B cell (primary cell): ENCODE measurements around the gene PRR14L. TPM values are rescaled to one million over a fixed set of nuclear protein-coding genes. Genes with fewer than 3 reads are reported as not detected.

ENCODE experiments used
- ATAC-seq: fragments of 200-7000 bp; cut with Tn5 transposase; one replicate; pipeline ENCODE4 v1.10.0; 2021; ENCODE audit warnings: low read depth, mild to moderate bottlenecking, moderate number of reproducible peaks, moderate library complexity
- CTCF ChIA-PET: fragments of 350-600 bp; sonication (Branson Sonifier 250); formaldehyde crosslinking; loops from one replicate; lab custom pipeline; 2021; ENCODE audit warnings: antibody characterized with exemption, inconsistent platforms; lab: Charles Lee
- POLR2A ChIA-PET: fragments of 350-600 bp; sonication (Branson Sonifier 250); formaldehyde crosslinking; loops from one replicate; lab custom pipeline; 2021; ENCODE audit warnings: antibody characterized with exemption; lab: Charles Lee
- DNase-seq: peaks from one replicate; pipeline ENCODE4 v3.0.0; 2013
- H2AFZ ChIP-seq: 2 replicates; pipeline ENCODE4 v1.6.1; 2012; ENCODE audit warnings: mild to moderate bottlenecking, low read depth, low read length; ENCODE audit not compliant: insufficient read depth, poor library complexity, severe bottlenecking
- H3K27ac ChIP-seq, 2 donors: 1 replicate in 1 of 2; 2 replicates in 1 of 2; pipeline ENCODE4 v1.5.1; 2012 to 2013; ENCODE audit warnings: low read length in 2 of 2, mild to moderate bottlenecking in 2 of 2, moderate library complexity in 1 of 2
- H3K27me3 ChIP-seq, 4 experiments: fragments of 200-600 bp in 1 of 4; sonication (generic) in 1 of 4; replicated peaks in 1 of 4; 1 replicate in 2 of 4; 2 replicates in 2 of 4; pipeline versions ENCODE4 v1.6.1 to v1.7.0; 2013 to 2016; ENCODE audit warnings: low read length in 3 of 4, mild to moderate bottlenecking in 2 of 4, mixed read lengths in 1 of 4, moderate library complexity in 1 of 4; ENCODE audit not compliant: insufficient read depth in 4 of 4, control insufficient read depth in 3 of 4; ENCODE audit errors: control extremely low read depth in 1 of 4
- H3K36me3 ChIP-seq, 2 experiments: replicated peaks in 1 of 2; 1 replicate in 1 of 2; 2 replicates in 1 of 2; pipeline versions ENCODE4 v1.6.1 to v1.7.1; 2013; ENCODE audit warnings: low read length in 1 of 2; ENCODE audit not compliant: insufficient read depth in 2 of 2, control insufficient read depth in 1 of 2; ENCODE audit errors: control extremely low read depth in 1 of 2, extremely low read depth in 1 of 2
- H3K4me1 ChIP-seq, 2 donors: fragments of 200-600 bp in 1 of 2; sonication (generic) in 1 of 2; 1 replicate in 1 of 2; 2 replicates in 1 of 2; pipeline versions ENCODE4 v1.5.1 to v1.6.1; 2013 to 2017; ENCODE audit warnings: low read length in 2 of 2; ENCODE audit not compliant: control insufficient read depth in 2 of 2, insufficient read depth in 2 of 2
- H3K4me2 ChIP-seq: replicated peaks from 2 replicates; pipeline ENCODE3; 2012; ENCODE audit warnings: mild to moderate bottlenecking, low read depth, low read length; ENCODE audit not compliant: poor library complexity, severe bottlenecking
- H3K4me3 ChIP-seq, 5 experiments: fragments of 200-600 bp in 1 of 5; sonication (generic) in 1 of 5; 1 replicate in 3 of 5; 2 replicates in 2 of 5; pipeline versions ENCODE4 v1.5.1 to v1.7.0; 2011 to 2016; ENCODE audit warnings: low read length in 4 of 5, mild to moderate bottlenecking in 4 of 5, low read depth in 2 of 5, control low read depth in 1 of 5, moderate library complexity in 1 of 5; ENCODE audit not compliant: insufficient read depth in 1 of 5; ENCODE audit errors: control extremely low read depth in 1 of 5, extremely low read depth in 1 of 5
- H3K79me2 ChIP-seq: fragments of 200-600 bp; sonication (generic); one replicate; pipeline ENCODE4 v1.6.0; 2016; ENCODE audit warnings: low read length; ENCODE audit not compliant: control insufficient read depth, insufficient read depth
- H3K9ac ChIP-seq: fragments of 200-600 bp; sonication (generic); 2 replicates; pipeline ENCODE4 v1.6.1; 2017; ENCODE audit warnings: mild to moderate bottlenecking, low read length, moderate library complexity
- H3K9me3 ChIP-seq, 3 donors: one replicate each; pipeline versions ENCODE4 v1.6.1 to v1.7.1; 2013; ENCODE audit warnings: low read length in 2 of 3; ENCODE audit not compliant: control insufficient read depth in 2 of 3, insufficient read depth in 1 of 3; ENCODE audit errors: control extremely low read depth in 1 of 3
- H4K20me1 ChIP-seq: 2 replicates; pipeline ENCODE4 v1.6.0; 2012; ENCODE audit warnings: mild to moderate bottlenecking, low read length; ENCODE audit not compliant: insufficient read depth, control insufficient read depth, poor library complexity, severe bottlenecking
- H3K27ac Mint-ChIP-seq: one replicate; pipeline ENCODE4 v1.8.0; 2021; ENCODE audit warnings: mixed read lengths
- H3K27me3 Mint-ChIP-seq: one replicate; pipeline ENCODE4 v1.8.0; 2021; ENCODE audit warnings: mixed read lengths
- H3K4me1 Mint-ChIP-seq: one replicate; pipeline ENCODE4 v1.8.0; 2021; ENCODE audit warnings: mixed read lengths
- H3K4me3 Mint-ChIP-seq: one replicate; pipeline ENCODE4 v1.8.0; 2021; ENCODE audit warnings: mixed read lengths
- H3K9me3 Mint-ChIP-seq: one replicate; pipeline ENCODE4 v1.8.0; 2022; ENCODE audit warnings: mixed read lengths; ENCODE audit not compliant: insufficient read depth
- EZH2 ChIP-seq: IDR thresholded peaks from 2 replicates; pipeline ENCODE4 v1.6.1; 2012; ENCODE audit warnings: borderline replicate concordance, low read depth, mild to moderate bottlenecking, moderate library complexity, low read length; ENCODE audit not compliant: insufficient read depth, poor library complexity, severe bottlenecking
- WGBS: methylation state at CpG from one replicate; pipeline ENCODE4 v1.1.5; 2013; ENCODE audit warnings: missing lambda C conversion rate; ENCODE audit not compliant: insufficient coverage; 5-methylcytosine and 5-hydroxymethylcytosine counted together
- intact Hi-C: fragments of 100-400 bp; cut with micrococcal nuclease; formaldehyde crosslinking; loops from one replicate; pipeline ENCODE4 v1.10.0; 2022
- polyA plus RNA-seq: library from polyadenylated mRNA; depleted of rRNA; stranded (reverse); fragments of >200 nt; gene quantifications from 2 replicates; pipeline ENCODE4 v1.2.3, GENCODE V29; 2012
- total RNA-seq, 2 donors: library from RNA; stranded (reverse); fragments of 120-200 nt in 1 of 2; gene quantifications; 1 replicate in 1 of 2; 2 replicates in 1 of 2; pipeline versions ENCODE4 v1.2.3 to v1.2.4, GENCODE V29; 2013 to 2022
- TF ChIP-seq, protein P1 (sequence below): fragments of 200-600 bp; IDR thresholded peaks from one replicate; pipeline ENCODE4 v1.8.0; 2022; ENCODE audit warnings: antibody characterized with exemption, mild to moderate bottlenecking

Gene PRR14L
- total and polyA plus RNA-seq, 2 donors (not counting 1 experiment from before 2014, with no cell fraction given), result 8.5 to 69.6 TPM

DNA sequence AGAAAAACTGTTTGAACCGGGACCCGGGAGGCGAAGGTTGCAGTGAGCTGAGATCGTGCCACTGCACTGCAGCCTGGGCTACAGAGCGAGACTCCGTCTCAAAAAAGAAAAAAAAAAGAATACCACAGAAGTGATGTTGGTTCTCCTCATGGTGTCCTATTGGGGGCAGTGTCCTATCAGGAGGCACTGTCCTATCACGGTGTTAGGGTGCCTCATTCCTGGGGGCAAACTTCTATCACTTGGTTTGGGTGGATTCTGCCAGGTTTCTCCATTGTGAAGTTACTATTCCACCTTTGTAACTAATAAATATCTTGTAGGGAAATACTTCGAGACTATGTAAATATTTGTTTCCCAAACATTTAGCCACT is 19.6 kb downstream of the PRR14L start:
- TF ChIP-seq, protein P1, sequence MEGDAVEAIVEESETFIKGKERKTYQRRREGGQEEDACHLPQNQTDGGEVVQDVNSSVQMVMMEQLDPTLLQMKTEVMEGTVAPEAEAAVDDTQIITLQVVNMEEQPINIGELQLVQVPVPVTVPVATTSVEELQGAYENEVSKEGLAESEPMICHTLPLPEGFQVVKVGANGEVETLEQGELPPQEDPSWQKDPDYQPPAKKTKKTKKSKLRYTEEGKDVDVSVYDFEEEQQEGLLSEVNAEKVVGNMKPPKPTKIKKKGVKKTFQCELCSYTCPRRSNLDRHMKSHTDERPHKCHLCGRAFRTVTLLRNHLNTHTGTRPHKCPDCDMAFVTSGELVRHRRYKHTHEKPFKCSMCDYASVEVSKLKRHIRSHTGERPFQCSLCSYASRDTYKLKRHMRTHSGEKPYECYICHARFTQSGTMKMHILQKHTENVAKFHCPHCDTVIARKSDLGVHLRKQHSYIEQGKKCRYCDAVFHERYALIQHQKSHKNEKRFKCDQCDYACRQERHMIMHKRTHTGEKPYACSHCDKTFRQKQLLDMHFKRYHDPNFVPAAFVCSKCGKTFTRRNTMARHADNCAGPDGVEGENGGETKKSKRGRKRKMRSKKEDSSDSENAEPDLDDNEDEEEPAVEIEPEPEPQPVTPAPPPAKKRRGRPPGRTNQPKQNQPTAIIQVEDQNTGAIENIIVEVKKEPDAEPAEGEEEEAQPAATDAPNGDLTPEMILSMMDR, result no peak
- no peak for TF ChIP-seq EZH2
- Histone ChIP-seq H3K9me3 (no peaks in the 10 kb centered on the region), H3K27ac (no peak overlapping the region), H3K4me2 (no peak overlapping the region), H3K4me3 (no peak overlapping the region), H2AFZ (no peak overlapping the region), H3K9ac (no peak overlapping the region), H3K27me3 (no peaks in the 10 kb centered on the region), H4K20me1 (peaks cover 60% of the 10 kb centered on the region), H3K4me1 (no peaks in the 10 kb centered on the region), H3K79me2 (peaks cover 90% of the 10 kb centered on the region), H3K36me3 (peaks cover 0 to 15% of the 10 kb centered on the region in 2 experiments)
- Mint-ChIP-seq H3K9me3 (no peaks in the 10 kb centered on the region), H3K27ac (no peak overlapping the region), H3K27me3 (no peaks in the 10 kb centered on the region), H3K4me1 (peaks cover 8% of the 10 kb centered on the region), H3K4me3 (no peak overlapping the region)
- ATAC-seq (no peak), DNase-seq (no peak)
- WGBS, result 100% methylated on average over 4 of the region's 8 CpGs
- ChIA-PET CTCF (interaction anchor here (0.7 kb wide), 1 partner anchor 66 kb away, joined by 5 read pairs; no protein-coding TSS in a partner anchor), POLR2A (no interaction called here)
- intact Hi-C loops, result no loop called here

DNA sequence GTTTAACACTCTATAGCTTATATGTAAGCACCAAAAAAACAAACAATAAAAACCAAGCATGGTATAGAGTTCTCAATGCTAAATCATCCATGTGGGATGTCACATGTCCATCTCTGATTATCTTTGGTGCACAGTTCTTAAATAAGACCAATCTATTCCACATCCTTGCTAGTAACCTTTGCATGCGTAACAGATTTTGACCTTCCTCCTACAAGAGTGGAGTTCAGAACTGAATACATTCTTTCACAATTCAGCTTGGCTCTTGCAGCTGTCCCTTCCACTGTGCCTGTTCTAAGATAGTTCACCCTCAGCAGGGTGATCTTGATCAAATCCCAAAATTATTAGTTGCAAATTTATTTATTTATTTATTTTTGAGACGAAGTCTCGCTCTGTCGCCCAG is 21.1 kb downstream of the PRR14L start:
- Mint-ChIP-seq H3K9me3 (no peaks in the 10 kb centered on the region), H3K4me3 (no peak overlapping the region), H3K27ac (no peak overlapping the region), H3K27me3 (no peaks in the 10 kb centered on the region), H3K4me1 (peaks cover 10% of the 10 kb centered on the region)
- Histone ChIP-seq H3K4me3 (no peak overlapping the region), H3K4me2 (no peak overlapping the region), H3K36me3 (peaks cover 0 to 17% of the 10 kb centered on the region in 2 experiments), H3K27me3 (no peaks in the 10 kb centered on the region), H3K4me1 (no peaks in the 10 kb centered on the region), H3K9me3 (no peaks in the 10 kb centered on the region), H3K27ac (no peak overlapping the region), H4K20me1 (peaks cover 49% of the 10 kb centered on the region), H2AFZ (no peak overlapping the region), H3K9ac (no peak overlapping the region), H3K79me2 (peaks cover 88% of the 10 kb centered on the region)
- ATAC-seq (no peak), DNase-seq (no peak)
- POLR2A ChIA-PET, result interaction anchor here (1.0 kb wide), 1 partner anchor 25 kb away, joined by 5 read pairs; no protein-coding TSS in a partner anchor
- intact Hi-C loops, result no loop called here
- 96% methylated on average over 4 of the region's 4 CpGs for whole genome bisulfite sequencing
- CTCF ChIA-PET, result no interaction called here
- TF ChIP-seq EZH2, result no peak
- TF ChIP-seq, protein P1, result no peak
